GM23248 (cell line): ENCODE measurements around the gene PLCB1.

Source experiments
- EZH2 ChIP-seq: fragments of 200-600 bp; sonication (generic); IDR thresholded peaks from 2 replicates; pipeline ENCODE4 v1.6.1; 2018; ENCODE audit warnings: antibody characterized with exemption, mild to moderate bottlenecking; ENCODE audit not compliant: insufficient read depth, poor library complexity, severe bottlenecking
- EZH2phosphoT487 ChIP-seq: fragments of 200-600 bp; sonication (generic); IDR thresholded peaks from 2 replicates; pipeline ENCODE4 v1.6.1; 2018; ENCODE audit warnings: antibody characterized with exemption, moderate library complexity, mild to moderate bottlenecking, low read depth; ENCODE audit not compliant: insufficient read depth

DNA sequence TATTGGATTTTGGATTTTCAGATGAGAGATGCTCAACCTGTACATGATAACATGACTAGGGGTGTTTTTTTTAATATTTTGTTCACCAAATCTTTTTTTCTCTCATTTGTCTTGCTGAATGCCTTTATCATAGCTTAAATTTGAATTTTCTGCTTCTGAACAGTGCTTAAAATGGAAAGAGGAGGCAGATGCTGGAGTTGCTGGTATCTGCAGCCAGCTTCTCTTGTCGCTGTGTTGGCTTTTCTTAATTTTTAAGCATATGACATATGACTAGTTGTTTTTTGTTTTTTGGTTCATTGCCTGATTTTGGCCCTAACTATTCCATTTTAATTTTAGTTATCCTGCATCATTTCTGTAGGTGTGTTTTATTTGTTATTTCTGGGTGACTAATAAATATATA is 196.1 kb downstream of the PLCB1 start:
- no peak for TF ChIP-seq EZH2phosphoT487
- TF ChIP-seq EZH2: no peak
